SK-N-SH (cell line): ENCODE results near the gene TUBA1B. TPM values are rescaled to one million over a fixed set of nuclear protein-coding genes. Genes with fewer than 3 reads are reported as not detected.

Source experiments
- CTCF ChIA-PET: fragments of 300-600, 350-600 bp; formaldehyde crosslinking; extraction: SDS; loops from one replicate; lab custom pipeline; 2021; lab: Yijun Ruan, JAX
- POLR2A ChIA-PET: fragments of 350-600 bp; sonication (Branson Sonifier 250); formaldehyde crosslinking; extraction: SDS; loops from one replicate; lab custom pipeline; 2020; ENCODE audit warnings: antibody characterized with exemption, inconsistent platforms; lab: Yijun Ruan, JAX
- DNase-seq: peaks from one replicate; pipeline ENCODE4 v3.0.0; 2012
- H2AFZ ChIP-seq: fragments of 200-600 bp; sonication (generic); 2 replicates; pipeline ENCODE4 v1.8.1; 2016; ENCODE audit warnings: antibody characterized with exemption, mild to moderate bottlenecking, low read depth
- H3F3A ChIP-seq: fragments of 200-600 bp; sonication (generic); replicated peaks from 2 replicates; pipeline ENCODE3; 2016; ENCODE audit warnings: antibody characterized with exemption, mild to moderate bottlenecking; ENCODE audit not compliant: insufficient read depth
- H3K27ac ChIP-seq, 2 experiments: fragments of 200-500 bp in 1 of 2; fragments of 200-600 bp in 1 of 2; sonication (Bioruptor generic) in 1 of 2; sonication (generic), shearing (Covaris generic) in 1 of 2; 2 replicates each; pipeline versions ENCODE4 v1.5.1 to v1.6.1; 2014 to 2016; ENCODE audit warnings: low read depth in 2 of 2, inconsistent platforms in 1 of 2, low read length in 1 of 2, mild to moderate bottlenecking in 1 of 2, mixed read lengths in 1 of 2
- H3K27me3 ChIP-seq: fragments of 200-600 bp; sonication (generic), shearing (Covaris generic); 2 replicates; pipeline ENCODE4 v1.6.1; 2016; ENCODE audit warnings: mixed run types; ENCODE audit not compliant: insufficient read depth
- H3K36me3 ChIP-seq, 2 experiments: fragments of 200-500 bp in 1 of 2; fragments of 200-600 bp in 1 of 2; sonication (Bioruptor generic) in 1 of 2; sonication (generic) in 1 of 2; replicated peaks in 1 of 2; 2 replicates each; pipeline versions ENCODE3 to v1.5.1; 2014 to 2016; ENCODE audit warnings: low read length in 1 of 2, mild to moderate bottlenecking in 1 of 2; ENCODE audit not compliant: insufficient read depth in 2 of 2, control insufficient read depth in 1 of 2
- H3K4me1 ChIP-seq, 2 experiments: fragments of 200-500 bp in 1 of 2; fragments of 200-600 bp in 1 of 2; sonication (Bioruptor generic) in 1 of 2; sonication (generic), shearing (Covaris generic) in 1 of 2; 2 replicates each; pipeline versions ENCODE4 v1.5.1 to v1.6.1; 2014 to 2016; ENCODE audit warnings: low read depth in 1 of 2, low read length in 1 of 2, mixed run types in 1 of 2; ENCODE audit not compliant: insufficient read depth in 2 of 2, control insufficient read depth in 1 of 2
- H3K4me2 ChIP-seq: fragments of 200-600 bp; sonication (generic), shearing (Covaris generic); 2 replicates; pipeline ENCODE4 v1.6.1; 2017; ENCODE audit warnings: mixed run types
- H3K4me3 ChIP-seq, 2 experiments: fragments of 200-500 bp in 1 of 2; fragments of 200-600 bp in 1 of 2; sonication (Bioruptor generic) in 1 of 2; sonication (generic), shearing (Covaris generic) in 1 of 2; 2 replicates each; pipeline versions ENCODE4 v1.5.1 to v1.8.1; 2014 to 2016; ENCODE audit warnings: low read depth in 2 of 2, inconsistent platforms in 1 of 2, low read length in 1 of 2, mild to moderate bottlenecking in 1 of 2, mixed read lengths in 1 of 2, moderate library complexity in 1 of 2
- H3K79me2 ChIP-seq: fragments of 200-600 bp; sonication (generic); 2 replicates; pipeline ENCODE4 v1.8.1; 2017; ENCODE audit warnings: mild to moderate bottlenecking; ENCODE audit not compliant: insufficient read depth
- H3K9ac ChIP-seq: fragments of 200-600 bp; sonication (generic); 2 replicates; pipeline ENCODE4 v1.6.1; 2017; ENCODE audit warnings: mixed run types
- H3K9me2 ChIP-seq: fragments of 200-600 bp; sonication (generic); 2 replicates; pipeline ENCODE4 v1.6.1; 2017; ENCODE audit warnings: mixed run types
- H3K9me3 ChIP-seq: fragments of 200-600 bp; sonication (generic); 2 replicates; pipeline ENCODE4 v1.6.1; 2017; ENCODE audit warnings: mixed run types, mild to moderate bottlenecking, moderate library complexity
- H4K20me1 ChIP-seq: fragments of 200-600 bp; sonication (generic); 2 replicates; pipeline ENCODE4 v1.6.1; 2017; ENCODE audit warnings: mild to moderate bottlenecking, mixed run types; ENCODE audit not compliant: insufficient read depth
- CHD2 ChIP-seq: fragments of 150-350 bp; IDR thresholded peaks from 2 replicates; pipeline ENCODE4 v1.6.1; 2018; ENCODE audit warnings: low read length; ENCODE audit not compliant: partially characterized antibody
- ELF1 ChIP-seq: IDR thresholded peaks from 2 replicates; pipeline ENCODE4 v1.4.0; 2012
- EP300 ChIP-seq, 2 experiments: IDR thresholded peaks; 2 replicates each; pipeline versions ENCODE4 v1.4.0 to v1.6.1; 2012; ENCODE audit warnings: borderline replicate concordance in 1 of 2, low read depth in 1 of 2, low read length in 1 of 2
- GATA2 ChIP-seq: sonication (generic); formaldehyde crosslinking; IDR thresholded peaks from 2 replicates; pipeline ENCODE4 v1.5.0; 2020; ENCODE audit warnings: mild to moderate bottlenecking, missing genetic modification reagents
- JUND ChIP-seq: IDR thresholded peaks from 2 replicates; pipeline ENCODE4 v1.4.0; 2012
- MEF2A ChIP-seq: IDR thresholded peaks from 2 replicates; pipeline ENCODE4 v1.4.0; 2012; ENCODE audit warnings: low read depth, borderline replicate concordance
- NFIC ChIP-seq: IDR thresholded peaks from 2 replicates; pipeline ENCODE4 v1.4.0; 2012; ENCODE audit warnings: borderline replicate concordance
- NRF1 ChIP-seq: IDR thresholded peaks from 2 replicates; pipeline ENCODE4 v1.6.1; 2012; ENCODE audit warnings: low read depth, mild to moderate bottlenecking, low read length
- POLR2AphosphoS5 ChIP-seq: IDR thresholded peaks from 2 replicates; pipeline ENCODE4 v1.6.1; 2012; ENCODE audit warnings: low read depth, low read length
- RAD21 ChIP-seq: IDR thresholded peaks from 2 replicates; pipeline ENCODE4 v1.6.1; 2012; ENCODE audit warnings: mild to moderate bottlenecking, low read length
- RCOR1 ChIP-seq: fragments of 150-350 bp; IDR thresholded peaks from 2 replicates; pipeline ENCODE4 v1.6.1; 2017; ENCODE audit warnings: antibody characterized with exemption, low read length
- REST ChIP-seq: IDR thresholded peaks from 2 replicates; pipeline ENCODE4 v1.6.1; 2012; ENCODE audit warnings: mild to moderate bottlenecking, low read depth, low read length, moderate library complexity
- SIN3A ChIP-seq: IDR thresholded peaks from 2 replicates; pipeline ENCODE4 v1.6.1; 2012; ENCODE audit warnings: low read depth, mild to moderate bottlenecking, low read length, moderate library complexity, borderline replicate concordance
- SMC3 ChIP-seq: IDR thresholded peaks from 2 replicates; pipeline ENCODE4 v1.6.1; 2012; ENCODE audit warnings: low read depth, low read length, improper control_type of control experiment
- TAF1 ChIP-seq: IDR thresholded peaks from 2 replicates; pipeline ENCODE4 v1.6.1; 2012; ENCODE audit warnings: low read depth, mild to moderate bottlenecking, low read length, moderate library complexity, borderline replicate concordance
- TEAD4 ChIP-seq: IDR thresholded peaks from 2 replicates; pipeline ENCODE4 v1.4.0; 2012; ENCODE audit warnings: mild to moderate bottlenecking, borderline replicate concordance; ENCODE audit not compliant: insufficient read depth
- USF1 ChIP-seq: IDR thresholded peaks from 2 replicates; pipeline ENCODE4 v1.4.0; 2012; ENCODE audit warnings: low read depth, borderline replicate concordance
- USF2 ChIP-seq: fragments of 150-350 bp; IDR thresholded peaks from 2 replicates; pipeline ENCODE4 v1.6.1; 2017; ENCODE audit warnings: antibody characterized with exemption, low read length, low read depth, borderline replicate concordance
- YY1 ChIP-seq: IDR thresholded peaks from 2 replicates; pipeline ENCODE4 v1.4.0; 2012; ENCODE audit warnings: low read depth, mild to moderate bottlenecking
- WGBS: methylation state at CpG from one replicate; pipeline ENCODE4 v1.1.6; 2017; ENCODE audit warnings: low lambda C conversion rate; 5-methylcytosine and 5-hydroxymethylcytosine counted together
- polyA plus RNA-seq, 3 experiments: library from polyadenylated mRNA; depleted of rRNA; stranded (reverse); fragments of >200 nt; gene quantifications; 2 replicates each; pipeline ENCODE4 v1.2.3, GENCODE V29; 2012

TUBA1B gene
- polyA plus RNA-seq, 1 of the 3 experiments (the other 2 are of a cell fraction) = 2,454 TPM

- ChIA-PET POLR2A (no interaction called here), CTCF (interaction anchor here (0.7 to 1.0 kb wide), 2 partner anchors 28 to 257 kb away, joined by 3 read pairs; no protein-coding TSS in a partner anchor)
- Histone ChIP-seq H3K27me3 (no peaks in the 10 kb centered on the region), H3K9me3 (no peaks in the 10 kb centered on the region), H3K9me2 (no peaks in the 10 kb centered on the region), H3K4me2 (no peak overlapping the region), H4K20me1 (no peaks in the 10 kb centered on the region), H3K9ac (no peak overlapping the region), H3K4me3 (no peak overlapping the region), H3K36me3 (no peaks in the 10 kb centered on the region), H2AFZ (no peak overlapping the region), H3K79me2 (no peaks in the 10 kb centered on the region), H3K27ac (no peak overlapping the region), H3F3A (no peaks in the 10 kb centered on the region), H3K4me1 (no peaks in the 10 kb centered on the region)
- DNase-seq = no peak
- no peak for TF ChIP-seq SIN3A
- no peak for TF ChIP-seq RCOR1
- TF ChIP-seq SMC3 = no peak
- no peak for TF ChIP-seq JUND
- no peak for TF ChIP-seq EP300 (IDR thresholded peaks at IDR 0.05; ENCODE audit: borderline replicate concordance in 1 of 2, low read depth in 1 of 2, low read length in 1 of 2)
- no peak for TF ChIP-seq USF1
- TF ChIP-seq REST = no peak
- no peak for TF ChIP-seq TEAD4
- TF ChIP-seq POLR2AphosphoS5 = no peak
- TF ChIP-seq CHD2 = no peak
- TF ChIP-seq, all 33 proteins: peak for 0
- WGBS = 93% methylated on average over 2 of the region's 2 CpGs
These were observed 16.2 kb upstream of the TUBA1B start for GRCh38 chr12:49147384-49147783.

GRCh38 chr12:49146406-49146805, 15.2 kb upstream of the TUBA1B start:
- ChIA-PET POLR2A (interaction anchor here (0.5 kb wide), 1 partner anchor 23 kb away, joined by 3 read pairs; no protein-coding TSS in a partner anchor), CTCF (interaction anchor here (0.9 kb wide), 3 partner anchors 12 to 88 kb away, joined by 3 to 4 read pairs (median 4); no protein-coding TSS in a partner anchor)
- no peaks in the 10 kb centered on the region for H4K20me1 ChIP-seq
- no peak for DNase-seq
- no peak overlapping the region for H3K4me3 ChIP-seq
- no peaks in the 10 kb centered on the region for H3K27me3 ChIP-seq
- no peaks in the 10 kb centered on the region for H3K79me2 ChIP-seq
- H3K9ac ChIP-seq = no peak overlapping the region
- H3K9me3 ChIP-seq = no peaks in the 10 kb centered on the region
- no peak overlapping the region for H3K27ac ChIP-seq
- no peaks in the 10 kb centered on the region for H3K36me3 ChIP-seq
- H2AFZ ChIP-seq = no peak overlapping the region
- H3F3A ChIP-seq = no peaks in the 10 kb centered on the region
- WGBS = 88% methylated on average over 1 of the region's 1 CpG
- H3K9me2 ChIP-seq = no peaks in the 10 kb centered on the region
- H3K4me2 ChIP-seq = no peak overlapping the region
- H3K4me1 ChIP-seq = no peaks in the 10 kb centered on the region
- TF ChIP-seq YY1 (no peak), RAD21 (no peak), ELF1 (no peak), USF2 (no peak), SMC3 (no peak), NRF1 (no peak), NFIC (no peak), EP300 (IDR thresholded peaks at IDR 0.05; ENCODE audit: borderline replicate concordance in 1 of 2, low read depth in 1 of 2, low read length in 1 of 2) (no peak), MEF2A (no peak), TAF1 (no peak), RCOR1 (no peak), REST (no peak), GATA2 (CRISPR knock-in tag) (no peak), POLR2AphosphoS5 (no peak)
